PFSK-1 (cell line): Measurements from ENCODE around the gene EVL.

Source experiments
- POLR2AphosphoS5 ChIP-seq: IDR thresholded peaks from 2 replicates; pipeline ENCODE4 v1.6.1; 2012; ENCODE audit warnings: low read depth, mild to moderate bottlenecking, control low read depth, low read length, moderate library complexity
- TAF1 ChIP-seq: IDR thresholded peaks from 2 replicates; pipeline ENCODE4 v1.6.1; 2012; ENCODE audit warnings: low read length, control low read depth, borderline replicate concordance; ENCODE audit not compliant: insufficient read depth

DNA sequence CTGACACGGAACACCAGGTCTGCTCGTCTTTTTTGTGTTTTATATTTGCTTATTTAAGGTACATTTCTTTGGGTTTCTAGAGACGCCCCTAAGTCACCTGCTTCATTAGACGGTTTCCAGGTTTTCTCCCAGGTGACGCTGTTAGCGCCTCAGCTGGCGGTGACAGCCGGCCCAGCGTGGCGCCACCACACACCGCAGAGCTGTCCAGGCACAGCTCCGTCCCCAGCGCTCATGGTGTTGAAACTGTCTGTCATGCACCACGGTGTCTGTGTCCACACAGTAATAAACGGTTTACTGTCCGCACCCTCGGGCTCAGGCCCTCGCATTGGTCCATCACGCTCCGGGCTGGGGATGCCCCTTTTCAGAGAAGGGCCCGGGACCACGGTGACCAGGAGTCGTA, 78.7 kb downstream of the EVL start:
- TF ChIP-seq POLR2AphosphoS5 (no peak), TAF1 (no peak)
